HEK293T (cell line): ENCODE data around the gene MTMR10.

Experiments
- ARNT ChIP-seq: fragments of 450-650 bp; IDR thresholded peaks from 2 replicates; pipeline ENCODE4 v1.6.1; 2017; ENCODE audit warnings: mild to moderate bottlenecking
- BHLHE40 ChIP-seq: fragments of 450-650 bp; IDR thresholded peaks from 2 replicates; pipeline ENCODE4 v1.6.1; 2016; ENCODE audit warnings: mild to moderate bottlenecking, moderate library complexity, borderline replicate concordance
- CTBP1 ChIP-seq: fragments of 450-650 bp; IDR thresholded peaks from 2 replicates; pipeline ENCODE4 v1.6.1; 2016; ENCODE audit warnings: borderline replicate concordance
- ELF4 ChIP-seq: fragments of 450-650 bp; IDR thresholded peaks from 2 replicates; pipeline ENCODE4 v1.6.1; 2017; ENCODE audit warnings: antibody characterized with exemption
- FOXA1 ChIP-seq: fragments of 450-650 bp; IDR thresholded peaks from 2 replicates; pipeline ENCODE4 v1.6.1; 2016; ENCODE audit warnings: mild to moderate bottlenecking
- FOXK2 ChIP-seq: fragments of 450-650 bp; IDR thresholded peaks from 2 replicates; pipeline ENCODE4 v1.6.1; 2016; ENCODE audit warnings: mild to moderate bottlenecking
- FOXM1 ChIP-seq: fragments of 450-650 bp; IDR thresholded peaks from 2 replicates; pipeline ENCODE4 v1.6.1; 2017; ENCODE audit warnings: mild to moderate bottlenecking, borderline replicate concordance
- HDGF ChIP-seq: fragments of 450-650 bp; IDR thresholded peaks from 2 replicates; pipeline ENCODE4 v1.6.1; 2017; ENCODE audit warnings: antibody characterized with exemption, borderline replicate concordance
- LEF1 ChIP-seq: fragments of 450-650 bp; IDR thresholded peaks from 2 replicates; pipeline ENCODE4 v1.6.1; 2017; ENCODE audit warnings: mild to moderate bottlenecking, borderline replicate concordance
- NFRKB ChIP-seq: fragments of 450-650 bp; IDR thresholded peaks from 2 replicates; pipeline ENCODE4 v1.6.1; 2016; ENCODE audit warnings: mild to moderate bottlenecking, moderate library complexity
- SP1 ChIP-seq: fragments of 450-650 bp; IDR thresholded peaks from 2 replicates; pipeline ENCODE4 v1.6.1; 2017
- SUZ12 ChIP-seq: fragments of 450-650 bp; IDR thresholded peaks from 2 replicates; pipeline ENCODE4 v1.6.1; 2016; ENCODE audit warnings: mild to moderate bottlenecking
- TARDBP ChIP-seq: fragments of 450-650 bp; IDR thresholded peaks from 2 replicates; pipeline ENCODE4 v1.6.1; 2016
- ZNF384 ChIP-seq: fragments of 450-650 bp; IDR thresholded peaks from 2 replicates; pipeline ENCODE4 v1.6.1; 2016

DNA sequence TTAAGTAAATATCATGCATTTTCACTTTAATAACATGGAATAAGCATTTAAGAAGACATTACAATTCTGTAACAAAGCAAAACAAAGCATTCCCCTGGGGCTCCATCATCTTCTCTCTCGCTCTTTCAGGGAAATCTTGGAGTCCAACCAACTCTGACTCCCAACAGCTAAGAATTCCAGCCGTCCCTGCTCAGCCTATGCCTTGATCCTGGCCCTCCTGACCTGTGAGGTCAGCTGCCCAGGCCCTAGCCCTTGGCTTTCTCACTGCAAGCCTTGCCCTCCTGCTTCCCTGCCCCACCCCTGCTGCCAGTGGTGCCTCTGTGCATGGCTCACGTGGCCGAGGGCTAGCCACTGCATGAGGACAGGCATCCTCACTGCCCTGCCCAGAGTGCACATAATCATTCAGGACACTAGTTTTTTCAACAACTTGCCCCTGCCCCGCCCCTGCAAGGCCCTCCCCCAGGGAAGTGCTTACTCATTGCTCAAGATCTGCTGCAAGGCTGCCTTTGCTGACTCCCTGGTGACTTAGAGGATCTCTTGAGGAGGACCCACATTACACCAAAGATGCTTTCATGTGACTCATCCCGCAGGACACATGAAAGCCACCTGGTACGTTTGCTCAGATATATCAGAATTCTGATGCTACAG is 37.6 kb downstream of the MTMR10 start:
- TF ChIP-seq ZNF384, result no peak
- TF ChIP-seq LEF1, result no peak
- TF ChIP-seq TARDBP, result no peak
- TF ChIP-seq CTBP1, result no peak
- no peak for TF ChIP-seq FOXM1
- no peak for TF ChIP-seq ARNT
- no peak for TF ChIP-seq SP1
- no peak for TF ChIP-seq BHLHE40
- TF ChIP-seq SUZ12, result no peak
- no peak for TF ChIP-seq NFRKB
- no peak for TF ChIP-seq ELF4
- TF ChIP-seq FOXA1, result no peak
- TF ChIP-seq HDGF, result no peak
- no peak for TF ChIP-seq FOXK2
